Cerebellar cortex (tissue), 1 donor: ENCODE results near the gene VTI1B.
"Not testable (repeated sequence)": the region's sequence is repeated elsewhere in the genome, so short reads cannot be mapped to it uniquely, and the experiment has no call there.

Experiments used
- DNase-seq: peaks from one replicate; pipeline ENCODE4 v3.0.0-alpha.2; 2015; ENCODE audit warnings: low spot score

The VTI1B gene, protein sequence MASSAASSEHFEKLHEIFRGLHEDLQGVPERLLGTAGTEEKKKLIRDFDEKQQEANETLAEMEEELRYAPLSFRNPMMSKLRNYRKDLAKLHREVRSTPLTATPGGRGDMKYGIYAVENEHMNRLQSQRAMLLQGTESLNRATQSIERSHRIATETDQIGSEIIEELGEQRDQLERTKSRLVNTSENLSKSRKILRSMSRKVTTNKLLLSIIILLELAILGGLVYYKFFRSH

DNA sequence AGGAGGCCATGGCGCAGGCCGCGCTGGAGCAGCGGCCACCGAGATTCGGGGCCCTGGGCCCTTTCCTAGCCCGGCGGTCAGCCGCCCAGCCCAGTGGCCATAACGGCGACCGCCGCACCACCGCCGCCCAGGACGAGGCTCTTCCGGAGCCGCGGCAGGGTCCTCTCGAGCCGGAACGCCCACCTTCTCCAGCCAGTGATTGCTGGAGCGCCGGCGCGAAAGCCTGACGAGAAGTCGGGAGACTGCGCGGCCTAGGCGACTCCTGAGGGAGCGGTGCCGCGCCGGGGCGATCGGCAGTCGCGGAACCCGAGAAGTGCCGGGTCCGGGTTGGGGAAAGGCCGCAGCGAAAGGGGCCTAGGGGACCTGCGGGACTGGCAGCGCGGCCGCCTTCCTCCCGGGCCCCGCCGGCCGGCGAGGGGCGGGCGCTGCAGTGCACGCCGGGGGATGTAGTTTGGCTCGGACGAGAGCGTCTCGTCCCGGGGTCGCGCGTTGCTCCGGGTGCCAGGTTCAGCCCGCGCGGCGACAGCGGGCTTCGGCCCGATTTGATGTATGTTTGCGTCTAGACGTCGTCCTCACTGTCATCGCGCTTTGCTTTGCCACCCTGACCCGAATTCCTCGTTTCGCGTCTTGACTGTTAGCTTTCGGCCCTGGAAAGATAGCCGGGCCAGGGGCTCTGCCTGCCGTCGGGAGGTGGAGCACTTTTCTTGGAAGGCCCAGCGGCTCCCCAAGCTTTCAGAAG lies at the start of gene VTI1B:
VTI1B (minus strand) TSS at position 153 of the 739 bp plus-strand sequence; CDS start at position 10, 143 bp downstream.
- DNase-seq, result peak; percentile 77

- DNase-seq, result peak; percentile 55
These were observed 47.9 kb upstream of the VTI1B start for GRCh38 chr14:67722293-67722692.

DNA sequence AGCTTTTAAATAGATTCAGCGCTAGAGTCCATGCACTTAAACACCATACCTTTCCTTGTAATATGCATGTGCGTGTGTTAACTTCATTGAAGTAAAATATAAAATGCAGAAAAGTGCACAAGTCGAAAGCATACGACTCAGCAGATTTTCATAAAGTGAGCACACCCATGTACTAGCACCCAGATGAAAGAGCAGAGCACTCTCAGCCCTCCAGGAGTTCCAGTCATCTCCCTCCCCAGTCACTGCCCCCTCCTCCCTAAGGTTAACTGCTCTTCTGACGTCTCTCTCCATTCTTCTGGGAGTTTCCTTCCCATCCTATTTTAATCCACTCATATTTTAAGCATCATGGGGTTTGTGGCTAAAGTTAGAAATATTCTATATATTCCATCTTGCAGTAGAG lies 47.4 kb upstream of the VTI1B start:
- no peak for DNase-seq

DNA sequence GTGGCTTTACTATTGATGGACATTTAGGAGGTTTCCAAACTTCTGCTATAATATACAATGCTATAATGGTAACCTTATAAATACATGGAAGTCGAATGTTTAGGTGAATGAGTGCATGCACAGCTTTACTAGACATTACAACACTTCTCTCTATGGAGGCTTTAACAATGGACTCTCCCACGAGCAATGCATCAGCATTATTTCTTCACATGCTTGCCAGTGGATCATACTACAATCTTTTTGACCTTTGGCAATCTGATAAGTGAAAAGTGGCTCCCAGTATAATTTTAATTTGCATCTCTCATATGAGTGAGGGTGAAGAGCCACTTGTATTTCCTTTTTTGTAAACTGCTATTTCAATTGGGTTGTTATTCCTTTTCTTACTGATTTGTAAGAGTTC lies 45.4 kb upstream of the VTI1B start:
- no peak for DNase-seq

DNA sequence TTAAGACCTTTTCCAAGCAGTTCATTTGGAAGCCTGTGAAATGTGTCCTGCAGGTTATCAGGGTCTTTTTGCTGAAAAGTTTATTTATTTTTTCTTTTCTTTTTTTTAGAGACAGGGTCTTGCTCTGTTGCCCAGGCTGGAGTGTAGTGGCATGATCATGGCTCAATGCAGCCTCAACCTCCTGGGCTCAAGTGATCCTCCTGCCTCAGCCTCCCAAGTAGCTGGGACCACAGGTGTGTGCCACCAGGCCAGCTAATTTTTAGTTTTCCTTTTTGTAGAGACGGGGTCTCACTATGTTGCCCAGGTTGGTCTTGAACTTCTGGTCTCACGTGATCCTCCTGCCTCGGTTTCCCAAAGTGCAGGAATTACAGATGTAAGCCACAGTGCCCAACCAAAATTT lies 45.0 kb upstream of the VTI1B start:
- not testable (repeated sequence) for DNase-seq

- no peak for DNase-seq
These were observed 43.8 kb upstream of the VTI1B start for GRCh38 chr14:67718265-67718664.

GRCh38 chr14:67717048-67717447 lies 42.6 kb upstream of the VTI1B start:
- DNase-seq, result no peak

DNA sequence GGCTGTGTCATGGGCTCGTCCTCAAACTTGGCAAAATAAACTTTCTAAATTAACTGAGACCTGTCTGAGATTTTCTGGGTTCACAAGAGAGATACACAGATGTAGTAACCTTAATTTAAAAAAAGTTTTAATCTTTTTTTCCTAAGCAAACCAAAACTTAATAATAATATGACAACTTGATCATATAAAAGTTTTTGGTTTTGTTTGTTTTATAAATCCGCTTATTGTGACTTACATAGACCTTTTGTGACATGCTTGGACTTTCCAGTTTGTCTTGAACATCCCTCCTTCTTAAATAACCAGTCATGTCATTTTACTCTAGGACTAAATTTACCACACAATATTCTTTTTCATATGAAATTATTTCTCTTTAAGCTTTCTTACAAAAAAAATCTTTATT lies 35.8 kb upstream of the VTI1B start:
- peak; percentile 22 for DNase-seq

DNA sequence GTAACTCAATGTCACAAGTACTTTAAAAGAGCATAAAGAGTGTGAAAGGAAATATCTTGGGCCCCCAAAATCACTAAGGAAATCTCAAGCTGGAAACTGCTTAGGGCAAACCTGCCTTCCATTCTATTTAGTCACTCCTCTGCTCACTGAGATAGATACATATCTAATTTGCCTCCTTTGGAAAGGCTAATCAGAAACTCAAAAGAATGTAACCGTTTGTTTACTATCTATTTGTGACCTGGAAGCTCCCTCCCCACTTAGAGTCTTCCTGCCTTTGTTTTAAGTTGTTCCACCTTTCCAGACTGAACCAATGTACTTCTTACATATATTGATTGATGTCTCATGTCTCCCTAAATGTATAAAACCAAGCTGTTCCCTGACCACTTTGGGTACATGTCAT lies 35.4 kb upstream of the VTI1B start:
- not testable (repeated sequence) for DNase-seq

DNA sequence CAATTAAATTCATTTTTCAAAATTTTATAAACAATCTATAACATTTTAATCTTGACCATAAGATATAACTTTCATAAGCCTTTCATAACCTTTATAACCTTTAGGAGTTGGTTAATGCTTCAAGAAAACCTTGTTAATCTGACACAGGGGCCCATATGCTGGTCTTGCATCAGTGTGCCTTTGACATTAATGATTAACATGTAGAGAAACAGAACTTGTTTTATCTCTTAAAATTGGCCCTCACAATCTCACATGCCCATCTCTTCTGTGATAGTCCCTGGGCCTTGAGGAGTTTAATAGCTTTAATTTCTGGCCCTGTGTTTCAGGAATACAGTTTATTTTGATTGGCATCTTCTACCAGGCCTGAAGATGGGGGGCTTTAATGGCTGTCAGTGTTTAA lies 34.9 kb upstream of the VTI1B start:
- DNase-seq, result not testable (repeated sequence)

GRCh38 chr14:67705211-67705610 lies 30.8 kb upstream of the VTI1B start:
- no peak for DNase-seq

DNA sequence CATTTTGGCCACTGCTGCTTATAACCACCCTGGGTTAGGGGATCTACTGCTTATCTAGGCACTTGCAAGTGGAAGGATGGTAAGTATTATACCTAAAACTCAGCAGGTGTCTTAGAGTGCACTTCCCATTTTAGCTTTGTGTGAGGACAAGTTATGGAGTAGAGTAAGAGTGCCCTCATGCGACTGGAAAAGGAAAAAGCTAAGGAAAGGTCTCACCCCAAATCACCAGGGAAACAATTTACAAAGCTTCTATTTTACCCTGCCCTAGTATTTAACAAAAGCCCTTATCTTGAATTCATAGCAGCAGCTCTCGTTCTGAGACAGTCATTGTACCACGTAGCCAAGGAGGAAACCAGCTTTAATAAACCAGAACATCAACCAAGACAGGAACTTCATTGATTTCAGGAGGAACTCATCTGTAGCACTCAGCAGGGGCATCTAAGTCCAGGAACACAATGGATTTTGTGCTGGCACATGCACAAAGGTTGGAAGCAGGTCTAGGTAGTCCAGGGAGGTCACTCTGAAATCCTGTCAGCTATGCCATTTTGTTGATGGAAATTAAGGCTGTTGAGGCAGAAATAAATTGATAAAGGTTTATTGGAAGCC lies 30.2 kb upstream of the VTI1B start:
- peak; percentile 80 for DNase-seq

- DNase-seq, result no peak
These were observed 29.6 kb upstream of the VTI1B start for GRCh38 chr14:67703997-67704396.

GRCh38 chr14:67701492-67701891 lies 27.1 kb upstream of the VTI1B start, which contains the start of gene RDH12:
TSS of gene RDH12 (plus strand) at chr14:67701886. CDS start at chr14:67722643, 20,757 bp downstream.
- not testable (repeated sequence) for DNase-seq

- DNase-seq, result no peak
These were observed 23.7 kb upstream of the VTI1B start for GRCh38 chr14:67698179-67698578.

DNA sequence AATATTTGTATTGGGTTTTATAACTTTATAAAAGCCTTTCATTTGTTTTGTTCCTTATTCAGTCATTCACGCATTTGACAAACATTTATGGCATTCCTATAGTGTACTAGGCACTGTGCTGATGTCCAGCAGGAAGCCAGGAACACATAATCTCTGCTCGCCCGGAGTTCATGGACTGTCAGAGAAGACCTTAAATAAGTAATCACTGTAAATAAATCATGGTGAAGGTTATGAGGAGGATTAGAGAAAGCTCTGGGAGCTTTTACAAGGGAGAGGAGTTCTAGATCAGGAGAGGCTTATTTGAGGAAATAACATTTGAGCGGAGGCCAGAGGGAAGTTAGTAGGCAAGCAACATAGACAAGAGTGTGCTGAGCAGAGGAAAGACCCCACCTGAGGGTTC lies 22.6 kb upstream of the VTI1B start:
- no peak for DNase-seq

DNA sequence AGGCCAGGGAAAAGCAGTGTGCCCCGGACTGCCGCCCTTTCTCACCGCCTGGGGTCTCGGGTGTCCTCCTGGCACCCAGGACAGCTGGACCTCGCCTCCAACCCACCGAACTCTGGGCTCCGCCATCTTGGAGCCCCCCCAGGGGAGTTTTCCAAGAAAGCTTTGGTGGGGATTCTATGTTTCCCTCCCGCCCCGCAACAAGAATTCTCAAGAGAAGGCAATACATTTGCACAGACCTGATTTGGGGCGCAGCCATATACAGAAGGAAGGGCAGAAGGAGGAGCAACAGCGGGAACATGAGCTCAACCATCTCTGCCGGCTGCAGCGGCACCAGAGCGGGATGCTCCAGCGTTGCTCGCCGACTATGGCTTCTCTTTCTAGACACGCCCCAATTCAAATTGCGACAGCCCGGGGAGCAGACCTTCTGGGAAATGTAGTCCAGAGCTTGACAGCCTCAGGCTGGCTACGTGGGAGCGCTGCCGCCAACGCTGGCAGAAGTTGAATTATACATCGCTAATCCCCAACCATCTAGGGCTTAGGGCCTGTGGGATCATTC lies 21.0 kb upstream of the VTI1B start, which contains the start of gene RDH11:
RDH11 (minus strand) TSS at position 371 of the 556 bp plus-strand sequence; CDS start at position 310, 61 bp downstream.
- DNase-seq, result peak; percentile 94

GRCh38 chr14:67694791-67695393 lies 20.5 kb upstream of the VTI1B start:
- DNase-seq, result peak; percentile 90

- no peak for DNase-seq
These were observed 15.6 kb upstream of the VTI1B start for GRCh38 chr14:67690011-67690410.

- no peak for DNase-seq
These were observed 9.4 kb upstream of the VTI1B start for GRCh38 chr14:67683842-67684241.

DNA sequence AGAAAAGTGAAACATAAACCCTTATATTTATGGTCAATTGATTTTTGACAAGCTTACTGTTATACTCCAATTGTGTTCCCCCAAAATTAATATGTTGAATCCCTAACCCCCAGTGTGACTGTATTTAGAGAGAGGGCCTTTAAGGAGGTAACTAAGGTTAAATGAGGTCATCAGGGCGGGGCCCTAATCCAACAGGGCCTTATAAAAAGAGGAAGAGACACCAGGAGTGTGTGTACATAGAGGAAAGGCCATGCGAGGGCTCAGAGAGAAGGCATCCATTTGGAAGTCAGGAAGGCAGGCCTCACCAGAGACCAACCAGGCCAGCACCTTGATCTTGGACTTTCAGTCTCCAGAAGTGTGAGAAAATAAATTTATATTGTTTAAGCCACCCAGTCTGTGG lies 6.5 kb upstream of the VTI1B start:
- DNase-seq, result no peak

DNA sequence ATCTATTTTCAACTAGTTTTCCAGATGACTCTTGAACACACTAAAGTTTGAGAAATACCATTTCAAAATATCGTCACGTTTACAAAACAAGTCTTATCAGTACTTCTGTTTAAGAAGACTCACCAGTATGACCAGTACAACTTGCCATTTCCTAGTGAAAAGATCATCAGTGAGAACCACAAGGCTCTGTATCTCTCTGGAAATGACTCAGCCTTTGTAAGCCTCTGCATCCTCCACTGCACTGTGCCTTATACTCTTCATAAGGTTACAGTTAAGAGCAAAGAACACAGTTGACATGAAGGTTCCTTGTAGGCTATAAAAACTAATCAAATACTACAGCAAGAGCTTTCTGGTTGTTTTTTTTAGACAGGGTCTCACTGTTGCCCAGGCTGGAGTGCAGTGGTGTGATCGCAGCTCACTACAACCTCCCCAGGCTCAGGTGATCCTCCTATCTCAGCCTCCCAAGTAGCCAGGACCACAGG lies 5.7 kb upstream of the VTI1B start:
- no peak for DNase-seq
